ENCODE data around the gene DNAJB14.

Gene DNAJB14

GRCh38 chr4:99886146-99886545 lies 60.3 kb downstream of the DNAJB14 start:
- DNase-seq (ENCODE audit: low read depth in 1 of 2, low spot score in 1 of 2) = no peak
- Histone ChIP-seq H3K27me3 (ENCODE audit: insufficient read depth, poor library complexity, severe bottlenecking) (no peaks in the 10 kb centered on the region), H3K27ac (replicated peaks) (no peak overlapping the region), H3K4me3 (replicated peaks; ENCODE audit: insufficient read depth, low read length) (no peak overlapping the region)
- TF ChIP-seq POLR2AphosphoS5 (IDR thresholded peaks at IDR 0.05; ENCODE audit: low read depth) (no peak), GABPA (IDR thresholded peaks at IDR 0.05; ENCODE audit: low read depth) (no peak), CTCF (IDR thresholded peaks at IDR 0.05; ENCODE audit: insufficient read depth, low read length) (no peak), REST (IDR thresholded peaks at IDR 0.05; ENCODE audit: insufficient replicate concordance, low read depth) (no peak), SPI1 (IDR thresholded peaks at IDR 0.05; ENCODE audit: borderline replicate concordance, low read depth) (no peak)

GRCh38 chr4:99885687-99886086 lies 60.7 kb downstream of the DNAJB14 start:
- Histone ChIP-seq H3K4me3 (replicated peaks; ENCODE audit: insufficient read depth, low read length) (no peak overlapping the region), H3K27ac (replicated peaks) (no peak overlapping the region), H3K27me3 (ENCODE audit: insufficient read depth, poor library complexity, severe bottlenecking) (no peaks in the 10 kb centered on the region)
- no peak for DNase-seq (ENCODE audit: low read depth in 1 of 2, low spot score in 1 of 2)
- no peak for TF ChIP-seq REST (IDR thresholded peaks at IDR 0.05; ENCODE audit: insufficient replicate concordance, low read depth)
- TF ChIP-seq SPI1 (IDR thresholded peaks at IDR 0.05; ENCODE audit: borderline replicate concordance, low read depth) = no peak
- no peak for TF ChIP-seq CTCF (IDR thresholded peaks at IDR 0.05; ENCODE audit: insufficient read depth, low read length)
- no peak for TF ChIP-seq POLR2AphosphoS5 (IDR thresholded peaks at IDR 0.05; ENCODE audit: low read depth)
- no peak for TF ChIP-seq GABPA (IDR thresholded peaks at IDR 0.05; ENCODE audit: low read depth)

GRCh38 chr4:99885063-99885664 lies 61.3 kb downstream of the DNAJB14 start:
- H3K4me3 ChIP-seq (replicated peaks; ENCODE audit: insufficient read depth, low read length) = no peak overlapping the region
- H3K27me3 ChIP-seq (ENCODE audit: insufficient read depth, poor library complexity, severe bottlenecking) = no peaks in the 10 kb centered on the region
- H3K27ac ChIP-seq (replicated peaks) = no peak overlapping the region
- peak; percentile 20 for TF ChIP-seq CTCF (IDR thresholded peaks at IDR 0.05; ENCODE audit: insufficient read depth, low read length)
- TF ChIP-seq SPI1 (IDR thresholded peaks at IDR 0.05; ENCODE audit: borderline replicate concordance, low read depth) = no peak
- DNase-seq (ENCODE audit: low read depth in 1 of 2, low spot score in 1 of 2) = peak in 1 of 2 experiments; percentile 32

- TF ChIP-seq SPI1 (IDR thresholded peaks at IDR 0.05; ENCODE audit: borderline replicate concordance, low read depth) (no peak), GABPA (IDR thresholded peaks at IDR 0.05; ENCODE audit: low read depth) (no peak), REST (IDR thresholded peaks at IDR 0.05; ENCODE audit: insufficient replicate concordance, low read depth) (no peak), CTCF (IDR thresholded peaks at IDR 0.05; ENCODE audit: insufficient read depth, low read length) (no peak), POLR2AphosphoS5 (IDR thresholded peaks at IDR 0.05; ENCODE audit: low read depth) (no peak)
- DNase-seq (ENCODE audit: low read depth in 1 of 2, low spot score in 1 of 2) = no peak
- no peak overlapping the region for H3K27ac ChIP-seq (replicated peaks)
Observed at GRCh38 chr4:99879458-99879857, 67.0 kb downstream of the DNAJB14 start.

More at GRCh38 chr4:99879458-99879857, 67.0 kb downstream of the DNAJB14 start:
- no peak overlapping the region for H3K4me3 ChIP-seq (replicated peaks; ENCODE audit: insufficient read depth, low read length)
- H3K27me3 ChIP-seq (ENCODE audit: insufficient read depth, poor library complexity, severe bottlenecking) = no peaks in the 10 kb centered on the region
